ENCODE data around the gene CYP2F1. TPM values are rescaled to one million over a fixed set of nuclear protein-coding genes. Genes with fewer than 3 reads are reported as not detected.
A peak's percentile ranks its signal among the peaks of the same experiment; 100 is the strongest.
"Not testable (repeated sequence)": the region's sequence is repeated elsewhere in the genome, so short reads cannot be mapped to it uniquely, and the experiment has no call there.

CYP2F1 gene
- total RNA-seq, 3 donors from 2014 or later (not counting 1 experiment from before 2014, with no cell fraction given), result 0.93 to 4.7 (median 4.5) TPM

DNA sequence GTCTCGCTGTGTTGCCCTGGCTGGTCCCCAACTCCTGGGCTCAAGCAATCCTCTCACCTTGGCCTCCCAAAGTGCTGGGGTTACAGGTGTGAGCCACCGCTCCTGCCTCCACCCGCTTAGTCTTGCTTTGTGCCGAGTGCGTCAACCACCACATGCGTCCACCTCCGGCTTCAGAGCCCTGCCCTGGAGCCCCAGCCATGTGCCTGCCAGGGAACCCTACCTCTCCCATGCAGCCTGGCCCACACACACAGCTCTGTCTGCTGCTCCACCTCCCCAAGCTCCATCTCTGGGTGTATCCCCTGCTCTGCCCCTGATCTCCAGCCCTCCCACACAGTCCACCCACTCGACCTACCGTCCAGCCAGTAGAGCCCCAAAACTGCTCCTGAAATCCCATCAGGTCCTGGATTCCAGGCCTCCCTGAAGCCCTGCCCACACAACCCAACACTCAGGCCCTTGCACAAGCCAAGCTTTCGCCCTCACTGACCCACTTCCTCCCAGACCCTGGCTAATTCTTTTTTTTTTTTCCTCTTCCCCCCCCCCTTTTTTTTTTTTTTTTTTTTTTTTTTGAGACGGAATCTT is 9.6 kb downstream of the CYP2F1 start:
- no peak overlapping the region for H3K4me3 ChIP-seq (ENCODE audit: low read length)
- no peaks in the 10 kb centered on the region for H3K36me3 ChIP-seq (ENCODE audit: control insufficient read depth, insufficient read depth, low read length)
- Mint-ChIP-seq H3K4me3 (peak overlapping the region; percentile 28), H3K27ac (peak overlapping the region; percentile 67 to 96), H3K4me1 (peaks cover 45 to 70% of the 10 kb centered on the region in 2 donors), H3K36me3 (no peaks in the 10 kb centered on the region), H3K9me3 (no peaks in the 10 kb centered on the region), H3K27me3 (ENCODE audit: low read depth in 2 of 2) (peaks cover 0 to 4% of the 10 kb centered on the region in 2 donors)
- no peaks in the 10 kb centered on the region for H3K27me3 ChIP-seq (ENCODE audit: control insufficient read depth, insufficient read depth, low read length)
- no peak overlapping the region for H3K27ac ChIP-seq (ENCODE audit: low read length)
- H3K4me1 ChIP-seq (ENCODE audit: control insufficient read depth, insufficient read depth, low read length), result peaks cover 53% of the 10 kb centered on the region
- H3K9me3 ChIP-seq (ENCODE audit: control insufficient read depth, insufficient read depth, low read length), result no peaks in the 10 kb centered on the region
- DNase-seq (no peak), ATAC-seq (no peak)
- 80% methylated on average over 11 of the region's 11 CpGs for WGBS (ENCODE audit: insufficient coverage)
- TF ChIP-seq, protein P1, sequence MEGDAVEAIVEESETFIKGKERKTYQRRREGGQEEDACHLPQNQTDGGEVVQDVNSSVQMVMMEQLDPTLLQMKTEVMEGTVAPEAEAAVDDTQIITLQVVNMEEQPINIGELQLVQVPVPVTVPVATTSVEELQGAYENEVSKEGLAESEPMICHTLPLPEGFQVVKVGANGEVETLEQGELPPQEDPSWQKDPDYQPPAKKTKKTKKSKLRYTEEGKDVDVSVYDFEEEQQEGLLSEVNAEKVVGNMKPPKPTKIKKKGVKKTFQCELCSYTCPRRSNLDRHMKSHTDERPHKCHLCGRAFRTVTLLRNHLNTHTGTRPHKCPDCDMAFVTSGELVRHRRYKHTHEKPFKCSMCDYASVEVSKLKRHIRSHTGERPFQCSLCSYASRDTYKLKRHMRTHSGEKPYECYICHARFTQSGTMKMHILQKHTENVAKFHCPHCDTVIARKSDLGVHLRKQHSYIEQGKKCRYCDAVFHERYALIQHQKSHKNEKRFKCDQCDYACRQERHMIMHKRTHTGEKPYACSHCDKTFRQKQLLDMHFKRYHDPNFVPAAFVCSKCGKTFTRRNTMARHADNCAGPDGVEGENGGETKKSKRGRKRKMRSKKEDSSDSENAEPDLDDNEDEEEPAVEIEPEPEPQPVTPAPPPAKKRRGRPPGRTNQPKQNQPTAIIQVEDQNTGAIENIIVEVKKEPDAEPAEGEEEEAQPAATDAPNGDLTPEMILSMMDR (IDR thresholded peaks at IDR 0.05), result no peak
- intact Hi-C loops (cut with micrococcal nuclease), result loop anchor here (5.0 kb wide), 1 partner anchor 657 kb away; the partner anchor contains the start of genes BLVRB and SPTBN4

GRCh38 chr19:41126765-41127203 is 12.6 kb downstream of the CYP2F1 start:
- intact Hi-C loops (cut with micrococcal nuclease), result loop anchor here (1.0 kb wide), 1 partner anchor 18 kb away; no protein-coding TSS in a partner anchor
- H3K27me3 Mint-ChIP-seq (ENCODE audit: low read depth in 2 of 2); H3K4me3 ChIP-seq (ENCODE audit: low read length); H3K36me3 Mint-ChIP-seq; H3K27me3 ChIP-seq (ENCODE audit: control insufficient read depth, insufficient read depth, low read length); H3K9me3 Mint-ChIP-seq; H3K36me3 ChIP-seq (ENCODE audit: control insufficient read depth, insufficient read depth, low read length); H3K27ac ChIP-seq (ENCODE audit: low read length); H3K9me3 ChIP-seq (ENCODE audit: control insufficient read depth, insufficient read depth, low read length): not testable (repeated sequence)
- peak; percentile 17 to 51 (median 46) for ATAC-seq
- TF ChIP-seq, protein P1 (IDR thresholded peaks at IDR 0.05), result peak; percentile 78
- Mint-ChIP-seq H3K4me3 (peak overlapping the region; percentile 28), H3K27ac (peak overlapping the region; percentile 86 to 89), H3K4me1 (peaks cover 27 to 48% of the 10 kb centered on the region in 2 donors)
- peak; percentile 45 to 81 for DNase-seq
- 100% methylated on average over 1 of the region's 2 CpGs for WGBS (ENCODE audit: insufficient coverage)
- H3K4me1 ChIP-seq (ENCODE audit: control insufficient read depth, insufficient read depth, low read length), result peaks cover 29% of the 10 kb centered on the region

- H3K36me3 ChIP-seq (ENCODE audit: control insufficient read depth, insufficient read depth, low read length); H3K9me3 Mint-ChIP-seq; ATAC-seq; H3K27ac ChIP-seq (ENCODE audit: low read length); H3K27me3 Mint-ChIP-seq (ENCODE audit: low read depth in 2 of 2); intact Hi-C loops (cut with micrococcal nuclease); DNase-seq; H3K36me3 Mint-ChIP-seq; H3K4me3 ChIP-seq (ENCODE audit: low read length); H3K9me3 ChIP-seq (ENCODE audit: control insufficient read depth, insufficient read depth, low read length); H3K27me3 ChIP-seq (ENCODE audit: control insufficient read depth, insufficient read depth, low read length): not testable (repeated sequence)
- H3K27ac Mint-ChIP-seq, result peak overlapping the region; percentile 86 to 89
- peaks cover 23% of the 10 kb centered on the region for H3K4me1 ChIP-seq (ENCODE audit: control insufficient read depth, insufficient read depth, low read length)
- WGBS (ENCODE audit: insufficient coverage), result 84% methylated on average over 7 of the region's 7 CpGs
- H3K4me1 Mint-ChIP-seq, result peaks cover 24 to 44% of the 10 kb centered on the region in 2 donors
- H3K4me3 Mint-ChIP-seq, result peak overlapping the region; percentile 76
Measured at GRCh38 chr19:41127362-41127761, 13.1 kb downstream of the CYP2F1 start.

GRCh38 chr19:41127801-41128300 is 13.6 kb downstream of the CYP2F1 start:
- Mint-ChIP-seq H3K4me3 (peak overlapping the region; percentile 76), H3K27ac (peak overlapping the region; percentile 86 to 89), H3K4me1 (peaks cover 20 to 44% of the 10 kb centered on the region in 2 donors)
- H3K4me3 ChIP-seq (ENCODE audit: low read length); H3K27me3 ChIP-seq (ENCODE audit: control insufficient read depth, insufficient read depth, low read length); H3K9me3 Mint-ChIP-seq; H3K9me3 ChIP-seq (ENCODE audit: control insufficient read depth, insufficient read depth, low read length); H3K36me3 Mint-ChIP-seq; H3K36me3 ChIP-seq (ENCODE audit: control insufficient read depth, insufficient read depth, low read length); intact Hi-C loops (cut with micrococcal nuclease); H3K27me3 Mint-ChIP-seq (ENCODE audit: low read depth in 2 of 2): not testable (repeated sequence)
- ATAC-seq (peak; percentile 94 to 95 (median 94)), DNase-seq (peak; percentile 80 to 92)
- H3K27ac ChIP-seq (ENCODE audit: low read length), result peak overlapping the region; percentile 47
- H3K4me1 ChIP-seq (ENCODE audit: control insufficient read depth, insufficient read depth, low read length), result peaks cover 23% of the 10 kb centered on the region
- 1% methylated on average over 18 of the region's 29 CpGs for WGBS (ENCODE audit: insufficient coverage)
